Kasumi-1 (cell line): ENCODE results near the gene CAPN9.
"Not testable (repeated sequence)": the region's sequence is repeated elsewhere in the genome, so short reads cannot be mapped to it uniquely, and the experiment has no call there.

ENCODE experiments used
- DNase-seq, 2 experiments: peaks; one replicate each; lab custom pipeline; 2025; lab: John Stamatoyannopoulos, UW

CAPN9 gene

GRCh38 chr1:230746617-230747016 lies 571 bp upstream of the CAPN9 start:
- DNase-seq, result no peak

- DNase-seq, result no peak
These were observed 957 bp downstream of the CAPN9 start for GRCh38 chr1:230747890-230748800.

- DNase-seq, result no peak
These were observed 2.0 kb downstream of the CAPN9 start for GRCh38 chr1:230749150-230749549.

- DNase-seq, result no peak
These were observed 2.4 kb downstream of the CAPN9 start for GRCh38 chr1:230749635-230750034.

GRCh38 chr1:230750576-230750975 lies 3.4 kb downstream of the CAPN9 start:
- DNase-seq, result no peak

GRCh38 chr1:230750986-230751625 lies 3.9 kb downstream of the CAPN9 start:
- no peak for DNase-seq

- no peak for DNase-seq
These were observed 5.2 kb downstream of the CAPN9 start for GRCh38 chr1:230752407-230752806.

- DNase-seq, result no peak
These were observed 6.0 kb downstream of the CAPN9 start for GRCh38 chr1:230753191-230753585.

- DNase-seq, result no peak
These were observed 6.5 kb downstream of the CAPN9 start for GRCh38 chr1:230753586-230754251.

GRCh38 chr1:230754796-230755195 lies 7.6 kb downstream of the CAPN9 start:
- no peak for DNase-seq

- no peak for DNase-seq
These were observed 10.9 kb downstream of the CAPN9 start for GRCh38 chr1:230757856-230758708.

- no peak for DNase-seq
These were observed 11.7 kb downstream of the CAPN9 start for GRCh38 chr1:230758709-230759368.

GRCh38 chr1:230759369-230760065 lies 12.3 kb downstream of the CAPN9 start:
- no peak for DNase-seq

- no peak for DNase-seq
These were observed 13.2 kb downstream of the CAPN9 start for GRCh38 chr1:230760360-230760827.

- no peak for DNase-seq
These were observed 14.4 kb downstream of the CAPN9 start for GRCh38 chr1:230761443-230762167.

- DNase-seq, result no peak
These were observed 16.9 kb downstream of the CAPN9 start for GRCh38 chr1:230763927-230764591.

GRCh38 chr1:230766318-230766717 lies 19.1 kb downstream of the CAPN9 start:
- no peak for DNase-seq

- DNase-seq, result not testable (repeated sequence)
These were observed 20.8 kb downstream of the CAPN9 start for GRCh38 chr1:230767859-230768612.
